Transverse colon (tissue), 4 donors: ENCODE measurements around the gene TRPV4. TPM values are rescaled to one million over a fixed set of nuclear protein-coding genes. Genes with fewer than 3 reads are reported as not detected.

ENCODE experiments used
- DNase-seq: peaks from one replicate; pipeline ENCODE4 v3.0.0-alpha.2; 2019
- H3K27ac ChIP-seq, 4 donors: fragments of 200-600 bp; sonication (generic); 2 replicates each; pipeline ENCODE4 v1.5.1; 2016 to 2018; ENCODE audit warnings: inconsistent platforms in 4 of 4
- H3K27me3 ChIP-seq: fragments of 200-600 bp; sonication (generic); 2 replicates; pipeline ENCODE4 v1.5.1; 2017; ENCODE audit warnings: inconsistent platforms
- H3K36me3 ChIP-seq, 4 donors: fragments of 200-600 bp; sonication (generic); 2 replicates each; pipeline ENCODE4 v1.5.1; 2017 to 2019; ENCODE audit warnings: inconsistent platforms in 4 of 4
- H3K4me1 ChIP-seq, 4 donors: fragments of 200-600 bp; sonication (generic); 2 replicates each; pipeline ENCODE4 v1.5.1; 2017 to 2020; ENCODE audit warnings: inconsistent platforms in 4 of 4
- H3K4me3 ChIP-seq, 4 donors: fragments of 200-600 bp; sonication (generic); 1 replicate in 1 of 4; 2 replicates in 3 of 4; pipeline versions ENCODE4 v1.5.1 to v1.6.1; 2017 to 2019; ENCODE audit warnings: inconsistent platforms in 4 of 4
- H3K9me3 ChIP-seq, 2 donors: fragments of 200-600 bp; sonication (generic); 2 replicates each; pipeline ENCODE4 v1.5.1; 2017 to 2019; ENCODE audit warnings: inconsistent platforms in 2 of 2
- EP300 ChIP-seq: sonication (generic); formaldehyde crosslinking; IDR thresholded peaks from one replicate; pipeline ENCODE4 v1.6.1; 2017; ENCODE audit warnings: antibody characterized with exemption, low read depth
- POLR2A ChIP-seq: fragments of 450-650 bp; IDR thresholded peaks from one replicate; pipeline ENCODE4 v1.6.1; 2016; ENCODE audit warnings: antibody characterized with exemption, mild to moderate bottlenecking, moderate library complexity
- POLR2AphosphoS5 ChIP-seq, 3 donors: sonication (generic); formaldehyde crosslinking; IDR thresholded peaks; one replicate each; pipeline ENCODE4 v1.6.1; 2016; ENCODE audit warnings: antibody characterized with exemption in 3 of 3
- WGBS, 2 donors: methylation state at CpG; one replicate each; pipeline ENCODE4 v1.1.5; 2018; ENCODE audit warnings: low coverage in 1 of 2; 5-methylcytosine and 5-hydroxymethylcytosine counted together
- in situ Hi-C, 4 donors: fragments of 200-750 bp; cut with MboI; loops; one replicate each; pipeline versions ENCODE4 v1.15.0 to v1.15.1; 2017; ENCODE audit warnings: low sequenced_read_pairs in 3 of 4, low pct_ligation_motif_present in 1 of 4, low pct_unique_long_range_greater_than_20kb in 1 of 4
- intact Hi-C: fragments of 100-400 bp; cut with DNase I; formaldehyde crosslinking; loops from one replicate; pipeline ENCODE4 v1.15.1; 2023; ENCODE audit warnings: low total_unique reads
- total RNA-seq, 4 donors: library from RNA; depleted of rRNA; stranded (reverse); fragments of >200 nt; gene quantifications; one replicate each; pipeline ENCODE4 v1.1.0, GENCODE V29; 2016
- TF ChIP-seq, protein P1 (sequence below), 5 experiments: fragments of 200-600 bp in 3 of 5; fragments of 450-650 bp in 2 of 5; sonication (generic) in 3 of 5; IDR thresholded peaks; 1 replicate in 2 of 5; 2 replicates in 3 of 5; pipeline ENCODE4 v1.5.1; 2016 to 2017; ENCODE audit warnings: antibody characterized with exemption in 5 of 5, inconsistent platforms in 3 of 5, mild to moderate bottlenecking in 2 of 5, moderate library complexity in 1 of 5

The TRPV4 gene
- total RNA-seq, 4 donors from 2014 or later, result 0.27 TPM; not detected in 3

DNA sequence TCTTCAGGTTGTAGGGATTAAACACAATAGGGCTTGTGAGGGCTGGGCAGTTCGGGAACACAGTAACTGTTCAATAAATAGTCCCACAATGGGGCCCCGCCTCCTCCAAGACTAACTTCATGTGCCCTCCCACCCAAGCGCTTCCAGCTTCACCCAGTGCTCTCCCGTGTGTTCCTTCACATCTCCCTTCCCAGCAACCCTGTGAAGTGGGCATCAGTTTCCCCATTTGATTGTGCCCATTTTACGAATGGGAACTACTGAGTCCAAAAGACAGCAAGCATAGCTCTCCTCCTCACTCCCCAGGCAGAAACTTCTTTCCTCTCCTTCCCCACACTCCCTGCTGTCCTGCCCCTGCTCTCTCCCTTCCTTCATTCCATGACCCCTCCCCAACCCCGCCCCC, 6.2 kb upstream of the TRPV4 start:
- no peaks in the 10 kb centered on the region for H3K9me3 ChIP-seq
- H3K36me3 ChIP-seq, result no peaks in the 10 kb centered on the region
- in situ Hi-C loops (no loop called here), intact Hi-C loops (no loop called here)
- H3K4me1 ChIP-seq, result no peaks in the 10 kb centered on the region
- TF ChIP-seq EP300, result no peak
- TF ChIP-seq POLR2A, result no peak
- TF ChIP-seq POLR2AphosphoS5 (IDR thresholded peaks at IDR 0.05), result no peak
- TF ChIP-seq, protein P1, sequence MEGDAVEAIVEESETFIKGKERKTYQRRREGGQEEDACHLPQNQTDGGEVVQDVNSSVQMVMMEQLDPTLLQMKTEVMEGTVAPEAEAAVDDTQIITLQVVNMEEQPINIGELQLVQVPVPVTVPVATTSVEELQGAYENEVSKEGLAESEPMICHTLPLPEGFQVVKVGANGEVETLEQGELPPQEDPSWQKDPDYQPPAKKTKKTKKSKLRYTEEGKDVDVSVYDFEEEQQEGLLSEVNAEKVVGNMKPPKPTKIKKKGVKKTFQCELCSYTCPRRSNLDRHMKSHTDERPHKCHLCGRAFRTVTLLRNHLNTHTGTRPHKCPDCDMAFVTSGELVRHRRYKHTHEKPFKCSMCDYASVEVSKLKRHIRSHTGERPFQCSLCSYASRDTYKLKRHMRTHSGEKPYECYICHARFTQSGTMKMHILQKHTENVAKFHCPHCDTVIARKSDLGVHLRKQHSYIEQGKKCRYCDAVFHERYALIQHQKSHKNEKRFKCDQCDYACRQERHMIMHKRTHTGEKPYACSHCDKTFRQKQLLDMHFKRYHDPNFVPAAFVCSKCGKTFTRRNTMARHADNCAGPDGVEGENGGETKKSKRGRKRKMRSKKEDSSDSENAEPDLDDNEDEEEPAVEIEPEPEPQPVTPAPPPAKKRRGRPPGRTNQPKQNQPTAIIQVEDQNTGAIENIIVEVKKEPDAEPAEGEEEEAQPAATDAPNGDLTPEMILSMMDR (IDR thresholded peaks at IDR 0.05), result no peak
- WGBS, 2 donors, result 55% methylated on average over 6 of the region's 6 CpGs; no CpG with 5 or more reads in 1 of the 2 donors
- H3K27ac ChIP-seq, result no peak overlapping the region
- H3K27me3 ChIP-seq, result no peaks in the 10 kb centered on the region
- no peak overlapping the region for H3K4me3 ChIP-seq
- DNase-seq, result no peak

DNA sequence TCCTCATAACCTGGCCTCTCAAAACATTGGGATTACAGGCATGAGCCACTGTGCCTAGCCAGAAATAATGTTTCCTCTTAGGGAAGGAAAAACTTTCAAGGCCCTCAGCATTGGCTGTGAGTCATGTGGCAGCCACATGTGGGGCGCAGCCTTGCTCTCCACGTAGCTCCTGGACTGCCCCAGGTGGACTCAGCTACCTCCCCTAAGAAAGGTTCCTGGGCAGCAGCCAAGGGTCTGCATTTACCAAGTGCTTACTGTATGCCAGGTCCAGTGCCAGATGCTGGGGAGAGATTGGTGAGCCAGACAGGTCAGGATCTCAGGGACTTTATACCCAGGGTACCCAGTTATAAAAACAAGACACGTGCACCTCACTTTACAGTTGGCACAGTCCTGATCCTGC, 3.7 kb upstream of the TRPV4 start:
- Histone ChIP-seq H3K4me1 (peaks cover 0 to 7% (median 5%) of the 10 kb centered on the region in 4 donors), H3K36me3 (no peaks in the 10 kb centered on the region), H3K4me3 (no peak overlapping the region), H3K9me3 (no peaks in the 10 kb centered on the region), H3K27me3 (peaks cover 23% of the 10 kb centered on the region), H3K27ac (no peak overlapping the region)
- no peak for DNase-seq
- TF ChIP-seq POLR2A (no peak), EP300 (no peak), POLR2AphosphoS5 (IDR thresholded peaks at IDR 0.05) (no peak)
- in situ Hi-C loops (no loop called here), intact Hi-C loops (no loop called here)
- WGBS, 2 donors, result 56% methylated on average over 3 of the region's 3 CpGs; no CpG with 5 or more reads in 1 of the 2 donors

DNA sequence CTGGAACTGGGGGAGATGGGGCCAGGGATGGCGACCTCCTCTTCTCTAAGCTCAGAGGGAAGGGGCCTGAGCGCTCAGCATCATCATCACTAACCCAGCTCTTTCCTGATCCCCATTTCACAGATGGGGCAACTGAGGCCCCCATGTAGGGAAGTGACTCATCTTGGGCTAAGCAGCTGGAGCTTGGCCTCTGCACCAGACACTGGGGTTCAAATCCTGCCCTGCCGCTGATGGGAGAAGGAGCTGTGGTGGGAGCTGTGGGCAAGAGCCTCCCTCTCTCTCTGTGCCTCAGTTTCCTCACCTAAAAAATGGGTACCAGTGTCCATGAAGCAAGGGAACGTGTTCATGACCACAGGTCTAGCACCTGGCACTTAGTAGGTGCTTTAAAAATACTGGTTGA, 2.6 kb upstream of the TRPV4 start:
- TF ChIP-seq EP300, result no peak
- H3K36me3 ChIP-seq, result no peaks in the 10 kb centered on the region
- H3K4me3 ChIP-seq, result no peak overlapping the region
- no peak for DNase-seq
- 93% methylated on average over 4 of the region's 4 CpGs; no CpG with 5 or more reads in 1 of the 2 donors for WGBS, 2 donors
- no peak overlapping the region for H3K27ac ChIP-seq
- in situ Hi-C loops, result no loop called here
- peaks cover 0 to 7% (median 5%) of the 10 kb centered on the region in 4 donors for H3K4me1 ChIP-seq
- intact Hi-C loops, result no loop called here
- H3K9me3 ChIP-seq, result no peaks in the 10 kb centered on the region
- H3K27me3 ChIP-seq, result peaks cover 23% of the 10 kb centered on the region

DNA sequence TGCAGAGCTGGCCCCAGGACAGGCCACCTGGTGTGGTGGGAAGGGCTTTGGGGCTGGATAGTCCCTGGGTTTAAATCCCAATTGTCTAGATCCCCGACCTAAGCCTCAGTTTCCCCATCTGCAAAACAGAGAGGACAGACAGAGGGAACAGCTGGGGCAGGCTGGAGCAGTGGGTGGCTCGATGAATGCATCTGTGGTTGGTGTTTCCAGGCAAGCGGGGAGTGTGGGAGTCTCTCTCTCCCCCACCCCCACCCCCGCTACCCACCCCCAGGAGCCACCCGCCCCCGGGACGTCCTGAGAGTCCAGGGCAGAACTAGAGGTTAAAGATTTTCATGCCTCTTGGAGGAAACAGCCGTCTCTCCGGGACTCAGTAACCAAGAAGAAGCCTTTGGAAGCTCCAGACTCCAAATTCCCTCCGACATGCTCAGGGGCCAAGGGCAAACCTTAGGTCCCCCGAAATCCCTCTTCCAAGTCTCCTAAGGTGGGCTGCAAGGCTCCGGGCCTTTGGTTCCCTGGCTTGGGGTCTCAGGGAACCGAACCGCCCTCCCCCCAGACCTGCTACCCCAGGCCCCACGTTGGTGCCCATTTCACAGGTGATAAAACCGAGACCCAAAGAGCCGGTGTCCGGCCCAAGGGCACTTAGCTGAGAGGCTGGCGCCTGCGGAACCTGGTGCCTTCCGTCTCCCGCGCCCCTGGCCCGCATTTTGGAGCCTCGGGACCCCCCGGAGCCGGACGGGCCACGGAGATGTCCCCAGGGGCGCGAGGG, 474 bp downstream of the TRPV4 start:
- Histone ChIP-seq H3K27me3 (peaks cover 23% of the 10 kb centered on the region), H3K27ac (no peak overlapping the region), H3K4me3 (peak overlapping the region in 3 of 4 donors; percentile 24 to 48 (median 41)), H3K9me3 (no peaks in the 10 kb centered on the region), H3K4me1 (peaks cover 0 to 7% (median 5%) of the 10 kb centered on the region in 4 donors), H3K36me3 (no peaks in the 10 kb centered on the region)
- intact Hi-C loops, result no loop called here
- in situ Hi-C loops, result no loop called here
- 46% methylated on average over 13 of the region's 31 CpGs; no CpG with 5 or more reads in 1 of the 2 donors for WGBS, 2 donors
- DNase-seq, result no peak
- TF ChIP-seq POLR2A, result no peak
- no peak for TF ChIP-seq POLR2AphosphoS5 (IDR thresholded peaks at IDR 0.05)
- no peak for TF ChIP-seq EP300
- TF ChIP-seq, protein P1 (IDR thresholded peaks at IDR 0.05), result no peak

DNA sequence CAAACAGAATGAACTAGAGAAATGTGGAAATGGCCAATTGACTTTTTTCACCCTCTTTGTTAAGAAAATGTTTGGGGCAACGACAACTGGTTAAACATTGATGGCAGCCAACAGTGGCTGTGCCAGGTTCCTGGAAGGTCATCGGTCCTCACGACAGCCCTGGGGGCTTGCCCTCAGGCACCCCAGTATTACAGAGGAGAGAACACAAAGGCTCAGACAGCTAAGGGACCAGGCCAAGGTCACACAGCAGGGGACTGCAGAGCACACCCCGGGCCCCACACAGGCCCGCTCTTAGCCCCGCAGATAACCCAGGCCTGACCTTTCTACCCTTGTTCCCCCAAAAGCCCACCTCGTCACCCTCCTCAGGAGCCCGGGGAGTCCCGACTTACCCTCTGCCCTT, 1.3 kb downstream of the TRPV4 start:
- WGBS, 2 donors, result 86 to 90% methylated on average over 2 to 9 of the region's 9 CpGs
- peaks cover 0 to 7% (median 5%) of the 10 kb centered on the region in 4 donors for H3K4me1 ChIP-seq
- no peaks in the 10 kb centered on the region for H3K9me3 ChIP-seq
- DNase-seq, result no peak
- in situ Hi-C loops, result no loop called here
- H3K4me3 ChIP-seq, result no peak overlapping the region
- H3K27me3 ChIP-seq, result peaks cover 23% of the 10 kb centered on the region
- intact Hi-C loops, result no loop called here
- no peak for TF ChIP-seq POLR2AphosphoS5 (IDR thresholded peaks at IDR 0.05)
- TF ChIP-seq POLR2A, result no peak
- TF ChIP-seq, protein P1 (IDR thresholded peaks at IDR 0.05), result no peak
- no peak for TF ChIP-seq EP300
- no peaks in the 10 kb centered on the region for H3K36me3 ChIP-seq
- no peak overlapping the region for H3K27ac ChIP-seq
